HG03025 (cell line): Measurements from ENCODE around the gene LAMB1.
"Not testable (repeated sequence)": the region's sequence is repeated elsewhere in the genome, so short reads cannot be mapped to it uniquely, and the experiment has no call there.

Source experiments
- ATAC-seq: cut with Tn5 transposase; IDR thresholded peaks from one replicate; pipeline ENCODE4 v1.9.1; 2021; ENCODE audit warnings: mild to moderate bottlenecking, moderate library complexity; ENCODE audit not compliant: unreplicated experiment, low FRiP score

Gene LAMB1

GRCh38 chr7:108002726-108003598 lies at the start of gene LAMB1:
TSS of gene LAMB1 (minus strand) at chr7:108003161. CDS start at chr7:108002885, 276 bp downstream.
- ATAC-seq = no peak

- no peak for ATAC-seq
Observed at GRCh38 chr7:108051454-108051853, 48.5 kb upstream of the LAMB1 start.

GRCh38 chr7:108049962-108050361 lies 47.0 kb upstream of the LAMB1 start:
- peak; percentile 82 for ATAC-seq

- no peak for ATAC-seq
Observed at GRCh38 chr7:108048422-108048821, 45.5 kb upstream of the LAMB1 start.

DNA sequence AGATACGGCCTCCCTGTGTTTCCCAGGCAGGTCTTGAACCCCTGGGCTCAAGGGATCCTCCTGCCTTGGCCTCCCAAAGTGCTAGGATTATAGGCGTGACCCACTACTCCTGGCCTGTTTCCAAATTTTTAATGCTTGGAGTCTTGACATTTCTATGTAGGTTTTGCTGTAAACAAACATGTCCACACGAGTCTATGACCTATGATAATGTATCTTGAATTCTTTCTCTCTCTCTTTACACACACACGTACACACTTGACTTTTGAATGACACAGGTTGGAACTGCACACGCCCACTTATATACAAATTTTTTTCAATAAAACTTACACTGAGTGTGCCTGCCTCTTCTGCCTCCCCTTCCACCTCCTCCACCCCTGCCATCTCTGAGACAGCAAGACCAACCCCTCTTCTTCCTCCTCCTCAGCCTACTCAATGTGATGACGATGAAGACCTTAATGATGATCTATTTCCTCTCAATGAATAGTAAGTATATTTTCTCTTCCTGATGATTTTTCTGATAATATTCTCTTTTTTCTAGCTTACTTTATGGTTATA lies 44.1 kb upstream of the LAMB1 start:
- no peak for ATAC-seq

- ATAC-seq = no peak
Observed at GRCh38 chr7:108045669-108046068, 42.7 kb upstream of the LAMB1 start.

GRCh38 chr7:108045154-108045553 lies 42.2 kb upstream of the LAMB1 start:
- no peak for ATAC-seq

DNA sequence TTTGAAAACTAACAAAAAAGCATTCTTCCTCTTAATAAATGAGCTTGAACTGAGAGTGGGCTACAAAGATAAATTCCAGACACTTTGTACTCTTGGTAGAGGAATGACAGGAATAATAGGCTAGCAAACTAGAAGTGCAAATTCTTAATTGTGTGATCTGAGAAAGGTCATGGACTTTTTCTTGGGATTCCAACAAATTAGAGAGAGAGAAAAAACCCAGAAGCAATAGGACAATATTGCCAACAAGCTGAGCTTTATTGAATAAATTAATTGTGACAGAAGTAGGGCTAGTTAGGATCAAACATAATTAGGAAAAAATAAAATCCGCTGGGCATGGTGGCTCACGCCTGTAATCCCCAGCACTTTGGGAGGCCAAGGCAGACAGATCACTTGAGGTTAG lies 41.4 kb upstream of the LAMB1 start:
- no peak for ATAC-seq

DNA sequence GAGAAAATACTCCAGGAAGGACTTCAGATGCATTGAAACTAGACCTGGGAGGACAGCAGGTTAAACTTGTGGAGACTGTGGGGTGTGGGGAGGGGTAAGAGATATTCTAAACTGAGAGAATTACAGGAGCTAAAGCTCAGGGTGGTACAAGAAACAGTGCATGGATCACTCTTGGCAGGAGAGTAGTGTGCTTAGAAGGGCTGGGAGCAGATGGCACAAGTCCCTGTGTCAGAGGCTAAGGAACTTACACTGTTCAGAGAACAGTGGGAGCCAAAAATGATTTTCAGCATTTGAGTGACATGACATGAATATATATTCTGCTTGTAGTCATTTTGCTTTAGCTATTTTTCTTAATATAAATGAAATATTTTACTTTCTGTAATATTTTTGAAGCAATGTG lies 36.0 kb upstream of the LAMB1 start:
- no peak for ATAC-seq

GRCh38 chr7:108037741-108038140 lies 34.8 kb upstream of the LAMB1 start:
- ATAC-seq = no peak

- no peak for ATAC-seq
Observed at GRCh38 chr7:108037140-108037539, 34.2 kb upstream of the LAMB1 start.

GRCh38 chr7:108034586-108034985 lies 31.6 kb upstream of the LAMB1 start:
- no peak for ATAC-seq

DNA sequence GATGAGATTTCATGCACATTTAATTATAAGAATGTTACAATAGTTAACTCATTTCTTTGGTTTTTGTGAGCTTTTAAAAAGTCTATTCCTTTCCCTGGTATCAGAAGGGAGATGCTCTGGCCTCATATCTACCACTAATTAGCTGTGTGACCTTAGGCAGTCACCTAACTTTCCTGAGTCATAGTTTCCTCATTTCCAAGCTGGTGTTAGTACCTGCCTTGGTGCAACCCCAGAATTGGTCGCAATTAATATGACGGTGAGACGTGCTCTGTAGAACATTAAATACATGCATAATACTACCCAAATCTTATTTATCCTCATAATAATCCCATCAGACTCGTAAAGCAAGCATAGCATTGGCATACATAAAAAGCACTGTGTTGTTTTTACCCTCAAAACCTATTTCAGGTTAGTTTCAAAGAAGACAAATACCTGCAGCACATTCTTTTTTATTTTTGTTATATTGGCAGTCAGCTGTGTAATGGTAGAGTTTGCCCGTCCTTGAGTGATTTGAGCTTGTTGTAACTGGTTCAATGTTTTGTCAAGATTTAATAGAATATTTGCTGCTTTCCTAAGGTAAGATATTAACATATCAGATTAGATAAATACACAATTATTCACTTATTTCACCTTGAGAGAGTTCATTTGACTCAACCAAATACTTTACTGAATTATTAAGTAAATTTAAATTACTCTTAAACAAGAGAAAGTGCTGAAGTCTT lies 31.0 kb upstream of the LAMB1 start:
- ATAC-seq = no peak

GRCh38 chr7:108033309-108033708 lies 30.3 kb upstream of the LAMB1 start:
- not testable (repeated sequence) for ATAC-seq

DNA sequence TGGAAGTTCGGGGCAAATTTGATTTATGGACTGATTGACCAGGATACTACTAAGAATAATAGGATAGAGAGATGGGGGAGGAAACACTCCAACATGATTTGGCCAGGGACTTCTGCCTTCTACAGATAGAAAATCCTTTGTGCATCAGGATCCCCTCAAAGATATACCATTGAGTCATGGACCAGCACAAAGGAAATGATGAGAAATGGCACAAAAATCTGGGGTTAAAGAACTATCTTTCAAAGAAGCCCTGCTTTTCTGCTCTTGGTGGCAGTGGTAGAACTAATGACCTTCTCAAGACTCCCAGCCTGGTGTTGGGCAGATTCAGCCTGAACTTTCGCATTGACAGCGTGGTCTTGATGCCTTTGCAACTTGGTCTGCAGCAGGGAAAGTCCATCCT lies 27.6 kb upstream of the LAMB1 start:
- no peak for ATAC-seq

GRCh38 chr7:108029034-108029433 lies 26.1 kb upstream of the LAMB1 start:
- no peak for ATAC-seq

- ATAC-seq = no peak
Observed at GRCh38 chr7:108028111-108028510, 25.1 kb upstream of the LAMB1 start.

DNA sequence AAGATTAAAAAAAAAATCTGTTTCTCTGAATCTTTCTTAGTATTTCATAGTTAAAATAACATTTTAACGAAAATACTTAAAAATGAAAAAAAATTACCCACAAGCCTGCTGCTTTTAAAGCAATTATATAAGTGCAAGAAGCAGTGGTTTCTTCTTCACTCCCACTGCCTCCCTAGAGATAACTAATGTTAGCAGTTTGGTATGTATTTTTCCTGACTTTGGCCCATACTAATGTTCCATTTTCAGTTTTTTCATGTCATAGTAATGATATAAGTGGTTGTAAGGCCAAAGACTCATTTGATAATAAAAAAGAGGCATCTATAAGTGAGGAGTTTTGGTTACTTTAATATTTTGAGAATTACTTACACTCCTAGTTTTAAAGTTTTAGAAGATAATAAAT lies 24.3 kb upstream of the LAMB1 start:
- ATAC-seq = no peak

DNA sequence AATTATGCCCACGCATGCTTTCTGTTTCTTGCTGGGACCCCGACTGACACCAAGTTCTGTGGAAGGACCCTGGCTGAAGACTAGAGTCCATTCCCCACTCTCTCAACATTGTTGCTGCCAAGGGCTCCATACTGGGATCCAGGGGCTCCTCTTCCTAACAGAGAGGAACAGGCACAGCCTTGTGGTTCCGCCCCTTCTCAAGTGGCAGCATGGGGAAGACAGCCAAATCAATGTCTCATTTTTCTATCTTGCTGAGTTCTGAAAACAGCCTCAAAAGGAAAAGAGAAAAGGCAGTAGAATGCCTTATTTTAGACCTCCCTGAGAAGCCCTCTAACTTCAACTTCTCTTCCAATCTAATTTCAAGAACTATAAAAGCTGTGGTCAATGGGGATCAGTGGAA lies 23.7 kb upstream of the LAMB1 start:
- no peak for ATAC-seq

- no peak for ATAC-seq
Observed at GRCh38 chr7:108026116-108026515, 23.2 kb upstream of the LAMB1 start.

DNA sequence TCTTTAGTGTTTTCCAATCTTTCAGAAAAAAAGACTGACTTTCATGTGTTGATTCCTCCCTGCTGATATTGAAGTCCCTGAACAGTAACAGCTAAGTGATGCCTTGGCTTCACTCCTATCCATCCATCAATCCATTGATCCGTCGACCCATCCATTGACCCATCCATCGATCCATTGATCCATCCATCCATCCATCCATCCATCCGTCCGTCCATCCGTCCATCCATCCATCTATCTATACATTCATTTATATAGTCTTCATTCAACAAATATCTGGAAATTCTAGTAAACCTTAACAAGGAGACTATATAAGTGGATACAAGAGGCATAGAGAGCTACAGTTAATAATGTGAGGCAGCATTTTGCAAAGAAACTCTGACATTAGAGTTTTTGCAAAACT lies 21.6 kb upstream of the LAMB1 start:
- ATAC-seq = no peak

GRCh38 chr7:108020585-108020984 lies 17.6 kb upstream of the LAMB1 start:
- no peak for ATAC-seq
